NAMALWA (cell line): ENCODE measurements around the gene S100B.

Experiments
- DNase-seq: peaks from one replicate; pipeline ENCODE4 v3.0.0-alpha.2; 2015; ENCODE audit warnings: low spot score

Gene S100B

GRCh38 chr21:46627726-46628125 is 22.8 kb upstream of the S100B start:
- no peak for DNase-seq

DNA sequence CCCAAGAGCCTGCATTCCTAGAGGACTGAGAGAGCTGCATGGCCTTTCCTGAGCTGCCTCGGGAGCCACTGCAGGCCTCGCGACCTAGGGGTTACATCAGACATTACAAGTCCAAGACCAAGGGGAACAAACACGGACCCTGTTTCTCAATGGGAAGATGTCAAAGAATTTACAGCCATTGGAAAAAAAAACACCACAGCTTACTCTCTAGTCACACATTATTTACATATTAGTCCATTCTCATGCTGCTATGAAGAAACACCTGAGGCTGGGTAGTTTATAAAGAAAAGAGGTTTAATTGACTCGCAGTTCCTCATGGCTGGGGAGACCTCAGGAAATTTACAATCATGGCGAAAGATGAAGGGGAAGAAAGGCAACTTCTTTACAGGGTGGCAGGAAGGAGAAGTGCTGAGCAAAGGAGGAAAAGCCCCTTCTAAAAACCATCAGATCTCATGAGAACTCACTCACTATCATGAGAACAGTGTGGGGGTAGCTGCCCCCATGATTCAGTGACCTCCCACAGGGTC is 22.2 kb upstream of the S100B start:
- no peak for DNase-seq

GRCh38 chr21:46626536-46626935 is 21.7 kb upstream of the S100B start:
- DNase-seq = no peak

- DNase-seq = no peak
Measured at GRCh38 chr21:46625759-46626158, 20.9 kb upstream of the S100B start.

DNA sequence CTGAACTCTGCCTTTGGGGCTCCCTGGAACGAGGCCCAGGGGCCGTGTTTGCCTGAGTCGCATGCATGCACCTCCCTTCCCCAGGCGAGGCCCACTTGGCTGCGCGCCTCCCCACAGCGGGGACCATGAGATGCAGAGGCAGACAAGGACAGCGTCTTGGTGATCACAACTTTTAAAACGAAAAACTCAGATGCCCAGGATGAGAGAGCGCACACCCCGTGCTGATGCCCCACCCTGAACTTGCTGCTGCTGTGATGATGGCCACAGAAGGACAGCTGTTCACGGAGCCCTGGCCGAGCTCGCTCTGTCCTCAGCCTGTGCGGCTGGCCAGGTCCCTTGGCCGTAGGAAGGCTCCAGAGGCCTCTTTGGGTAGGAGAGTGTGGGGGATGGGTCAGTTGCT is 19.2 kb upstream of the S100B start:
- no peak for DNase-seq

GRCh38 chr21:46622226-46622625 is 17.3 kb upstream of the S100B start:
- DNase-seq = no peak

GRCh38 chr21:46621457-46622182 is 16.7 kb upstream of the S100B start:
- DNase-seq = no peak

- no peak for DNase-seq
Measured at GRCh38 chr21:46620846-46621245, 16.0 kb upstream of the S100B start.

- no peak for DNase-seq
Measured at GRCh38 chr21:46619846-46620245, 15.0 kb upstream of the S100B start.

- no peak for DNase-seq
Measured at GRCh38 chr21:46618738-46619379, 14.0 kb upstream of the S100B start.

DNA sequence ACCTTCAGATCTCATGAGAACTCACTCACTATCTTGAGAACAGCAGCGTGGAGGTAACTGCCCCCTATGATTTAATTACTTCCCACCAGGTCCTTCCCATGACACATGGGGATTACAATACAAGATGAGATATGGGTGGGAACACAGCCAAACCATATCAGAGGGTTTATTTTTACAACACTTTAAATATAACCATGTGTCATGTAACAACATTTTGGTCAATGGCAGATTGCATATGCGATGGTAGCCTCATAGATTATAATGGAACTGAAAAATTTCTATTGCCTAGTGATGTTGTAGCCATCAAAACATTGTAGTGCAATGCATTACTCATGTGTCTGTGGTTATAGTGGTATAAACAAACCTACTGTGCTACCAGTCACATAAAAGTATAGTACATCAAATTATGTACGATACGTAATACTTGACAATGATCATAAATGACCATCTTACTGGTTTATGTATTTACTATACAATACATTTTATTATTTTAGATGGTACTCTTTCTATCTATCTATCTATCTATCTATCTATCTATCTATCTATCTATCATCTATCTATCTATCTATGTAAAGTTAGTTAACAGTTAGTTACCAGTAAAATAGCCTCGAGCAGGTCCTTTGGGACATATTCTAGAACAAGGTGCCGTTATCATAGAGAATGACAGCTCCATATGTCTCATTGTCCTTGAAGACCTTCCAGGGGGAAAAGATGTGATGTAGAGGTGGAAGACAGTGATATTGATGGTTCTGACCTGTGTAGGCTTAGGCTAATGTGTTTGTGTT is 12.6 kb upstream of the S100B start:
- DNase-seq = no peak

GRCh38 chr21:46616656-46617055 is 11.8 kb upstream of the S100B start:
- no peak for DNase-seq

GRCh38 chr21:46616050-46616449 is 11.2 kb upstream of the S100B start:
- no peak for DNase-seq

DNA sequence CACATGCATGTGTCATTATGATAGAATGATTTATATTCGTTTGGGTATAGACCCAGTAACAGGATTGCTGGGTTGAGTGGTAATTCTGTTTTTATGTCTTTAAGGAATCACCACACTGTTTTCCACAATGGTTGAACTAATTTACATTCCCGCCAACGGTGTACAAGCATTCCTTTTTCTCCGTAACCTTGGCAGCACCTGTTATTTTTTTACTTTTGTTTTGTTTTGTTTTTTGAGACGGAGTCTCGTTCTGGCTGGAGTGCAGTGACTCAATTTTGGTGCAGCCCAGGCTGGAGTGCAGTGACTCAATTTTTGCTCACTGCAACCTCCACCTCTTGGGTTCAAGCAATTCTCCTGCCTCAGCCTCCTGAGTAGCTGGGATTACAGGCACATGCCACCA is 8.5 kb upstream of the S100B start:
- DNase-seq = no peak

DNA sequence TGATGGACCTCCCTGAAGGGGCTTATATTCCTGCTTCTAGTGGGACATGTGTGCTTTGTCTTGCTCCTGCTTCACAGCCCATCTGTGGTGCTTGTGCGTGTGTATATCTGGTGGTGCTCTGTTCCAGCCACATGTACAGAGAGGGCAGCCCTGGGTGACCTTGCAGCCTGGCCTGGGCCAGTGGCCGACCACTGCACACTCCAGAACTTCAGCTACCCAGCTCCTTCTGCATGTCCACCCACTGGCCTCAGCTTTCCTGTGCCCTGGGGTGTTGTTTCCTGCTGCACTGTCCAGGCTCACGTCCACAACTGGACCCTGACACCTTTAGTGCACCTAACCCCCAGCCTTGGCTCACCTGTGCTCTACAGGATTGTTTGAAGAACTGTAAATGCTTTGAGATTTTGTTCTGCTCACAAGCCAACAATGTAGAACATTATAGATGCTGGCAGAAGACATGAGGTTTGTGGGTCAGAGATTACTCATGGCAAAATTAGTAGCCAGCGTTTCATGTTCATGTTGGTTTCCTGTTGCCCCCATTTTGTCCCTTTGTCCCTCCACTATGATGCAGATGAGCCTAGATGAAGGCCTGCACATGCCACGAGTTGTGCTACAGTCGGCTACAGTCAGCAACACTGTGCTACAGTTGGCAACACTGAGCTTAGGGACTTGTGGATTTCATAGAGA is 5.3 kb upstream of the S100B start:
- no peak for DNase-seq

GRCh38 chr21:46608672-46609111 is 3.8 kb upstream of the S100B start:
- no peak for DNase-seq

DNA sequence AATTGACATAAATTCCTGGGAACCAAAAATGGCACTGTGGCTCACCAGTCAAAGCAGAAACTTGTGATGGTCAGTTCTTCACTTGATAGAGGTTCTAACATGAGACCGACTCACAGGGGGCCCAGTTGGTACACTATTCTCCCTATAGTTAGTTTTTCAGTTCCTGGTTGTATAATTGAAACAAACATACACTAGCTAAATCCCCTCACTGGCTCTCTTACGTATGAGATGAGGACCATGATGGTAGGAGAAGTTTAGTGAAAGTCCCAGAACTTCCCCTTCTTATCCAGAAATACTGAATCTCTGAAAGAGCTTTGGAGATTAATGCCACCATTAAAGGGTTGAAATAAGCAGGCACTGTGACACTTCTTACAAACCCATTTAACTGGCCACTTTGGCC is 2.8 kb upstream of the S100B start:
- DNase-seq = no peak

DNA sequence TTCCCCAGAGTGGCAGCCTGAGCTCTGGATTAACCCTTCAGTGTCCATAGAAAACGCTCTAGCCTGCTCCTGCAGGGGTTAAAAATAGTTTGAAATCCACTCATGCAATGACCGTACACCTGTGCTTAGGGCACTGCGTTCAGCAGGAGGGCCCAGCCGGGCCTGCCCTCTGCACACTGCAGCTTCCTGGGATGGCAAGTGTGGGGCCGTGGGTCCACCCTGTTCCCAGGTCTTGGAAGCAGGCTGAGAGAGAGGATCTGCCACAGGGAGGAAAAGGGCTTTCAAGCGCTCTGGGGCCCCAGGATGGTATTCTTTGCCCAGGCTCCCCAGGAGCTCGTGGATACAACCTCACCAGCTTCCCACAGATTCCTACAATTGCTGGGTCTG is 1.5 kb upstream of the S100B start:
- no peak for DNase-seq

DNA sequence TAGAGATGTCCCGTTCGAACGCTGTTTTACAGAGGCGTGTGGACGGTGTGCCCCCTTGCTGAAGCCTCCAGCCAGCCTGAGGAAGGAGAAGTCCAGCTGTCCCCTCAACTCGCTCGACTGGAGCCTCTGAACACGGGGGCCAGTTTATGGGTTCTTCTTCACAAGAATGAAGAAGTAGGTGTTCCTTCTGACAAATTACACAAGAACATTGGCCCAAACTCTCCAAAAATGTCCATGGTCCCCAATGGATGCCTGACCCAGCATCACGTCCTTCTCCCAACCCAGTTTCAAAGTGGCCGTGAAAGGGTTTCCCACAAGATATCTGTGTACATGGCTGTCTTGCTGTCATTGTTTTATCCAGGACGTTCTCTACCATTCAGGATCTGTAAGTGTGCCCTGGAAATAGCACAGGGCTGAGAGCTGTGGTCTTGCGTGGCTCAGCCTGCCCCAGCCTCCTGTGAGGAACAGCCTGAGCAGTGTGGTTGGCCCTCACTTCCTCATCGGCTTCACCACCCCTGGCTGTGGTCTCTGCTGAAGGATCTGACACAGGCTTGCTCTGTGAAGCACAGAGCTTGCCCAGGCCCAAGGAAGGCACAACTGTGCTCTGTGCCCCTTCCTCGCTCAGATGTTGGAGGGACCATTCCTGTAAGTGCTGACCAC is 1.0 kb upstream of the S100B start:
- DNase-seq = no peak

DNA sequence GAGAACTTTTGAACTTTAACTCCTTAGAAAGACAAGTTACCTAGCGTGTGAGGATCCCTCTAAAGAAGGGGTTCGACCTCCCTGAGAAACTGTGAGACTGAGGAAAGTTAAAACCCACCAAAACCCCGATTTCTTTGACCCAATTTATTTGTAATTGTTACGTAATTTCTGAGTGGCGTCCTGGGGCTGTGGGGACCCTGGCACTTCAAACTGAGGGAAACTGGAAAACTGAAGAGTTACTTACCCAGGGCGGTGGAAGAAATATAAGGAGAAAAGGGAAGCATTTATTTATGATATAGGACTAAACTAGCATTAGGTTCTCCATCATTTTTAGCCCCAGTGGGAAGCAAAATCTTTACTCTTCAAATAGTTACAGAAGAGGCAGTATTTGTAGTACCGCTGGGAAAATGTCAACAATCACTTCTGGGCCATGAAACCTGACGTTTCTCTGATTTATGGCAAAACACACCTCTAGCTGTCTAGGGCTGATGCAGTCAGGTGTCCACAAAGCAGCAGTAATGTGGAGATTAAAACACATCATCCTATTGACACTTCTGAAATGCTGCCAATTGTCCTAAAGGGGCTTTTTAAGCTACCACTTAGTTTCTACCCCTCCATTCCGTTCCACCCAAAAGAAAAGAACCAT is 430 bp downstream of the S100B start:
- no peak for DNase-seq

DNA sequence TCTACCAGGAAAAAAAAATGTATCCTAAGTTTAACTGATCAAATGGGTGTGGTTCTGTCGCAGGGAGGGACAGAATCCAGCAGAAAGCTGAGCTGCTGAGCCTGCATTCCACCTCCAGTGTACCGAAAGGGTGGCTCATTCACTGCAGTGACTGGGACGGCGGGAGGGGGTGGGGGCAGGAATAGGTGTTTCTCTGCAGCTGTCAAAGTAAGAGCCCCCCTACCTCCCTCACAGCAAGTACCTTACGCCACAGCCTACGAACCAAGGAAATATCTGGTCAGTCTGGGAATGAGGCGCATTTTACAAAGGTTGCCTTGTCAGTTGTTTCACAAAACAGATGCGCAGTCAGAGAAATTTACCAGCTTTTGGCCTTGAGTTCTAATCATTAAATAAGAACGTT is 1.7 kb downstream of the S100B start:
- no peak for DNase-seq
